Hematopoietic multipotent progenitor cell treated with erythropoietin and hydrocortisone succinate and interleukin-3 and kit ligand, for 6 days (in vitro differentiated cells): ENCODE results near the gene ANKFY1.

Experiments
- DNase-seq: peaks from one replicate; pipeline ENCODE4 v3.0.0-alpha.2; 2015

ANKFY1 gene

GRCh38 chr17:4176808-4177472 is 86.8 kb downstream of the ANKFY1 start:
- no peak for DNase-seq

- DNase-seq, result no peak
Measured at GRCh38 chr17:4175921-4176807, 87.6 kb downstream of the ANKFY1 start.

GRCh38 chr17:4174556-4174955 is 89.2 kb downstream of the ANKFY1 start:
- DNase-seq, result no peak

- no peak for DNase-seq
Measured at GRCh38 chr17:4173781-4174180, 90.0 kb downstream of the ANKFY1 start.

GRCh38 chr17:4172356-4172755 is 91.4 kb downstream of the ANKFY1 start:
- DNase-seq, result no peak

GRCh38 chr17:4170639-4171280 is 93.0 kb downstream of the ANKFY1 start:
- DNase-seq, result no peak

GRCh38 chr17:4167786-4168185 is 96.0 kb downstream of the ANKFY1 start:
- DNase-seq, result peak; percentile 58

GRCh38 chr17:4166419-4166818 is 97.4 kb downstream of the ANKFY1 start:
- no peak for DNase-seq

GRCh38 chr17:4165301-4166010 is 98.3 kb downstream of the ANKFY1 start:
- DNase-seq, result no peak

- peak; percentile 47 for DNase-seq
Measured at GRCh38 chr17:4163951-4164350, 99.8 kb downstream of the ANKFY1 start.

GRCh38 chr17:4162775-4163466 is 100.9 kb downstream of the ANKFY1 start:
- DNase-seq, result peak; percentile 47

GRCh38 chr17:4162321-4162720 is 101.5 kb downstream of the ANKFY1 start:
- DNase-seq, result no peak

GRCh38 chr17:4161967-4162305 is 101.8 kb downstream of the ANKFY1 start:
- no peak for DNase-seq

GRCh38 chr17:4161192-4161966 is 102.4 kb downstream of the ANKFY1 start:
- DNase-seq, result peak; percentile 71

- DNase-seq, result no peak
Measured at GRCh38 chr17:4160294-4160859, 103.4 kb downstream of the ANKFY1 start.

- DNase-seq, result no peak
Measured at GRCh38 chr17:4159761-4160160, 104.0 kb downstream of the ANKFY1 start.

- no peak for DNase-seq
Measured at GRCh38 chr17:4157618-4158333, 106.0 kb downstream of the ANKFY1 start.

- peak; percentile 14 for DNase-seq
Measured at GRCh38 chr17:4156750-4157381, 106.9 kb downstream of the ANKFY1 start.

GRCh38 chr17:4155980-4156620 is 107.7 kb downstream of the ANKFY1 start:
- DNase-seq, result no peak

GRCh38 chr17:4154201-4154600 is 109.6 kb downstream of the ANKFY1 start:
- no peak for DNase-seq
